ENCODE data around the gene EHBP1. TPM values are rescaled to one million over a fixed set of nuclear protein-coding genes. Genes with fewer than 3 reads are reported as not detected.
A peak's percentile ranks its signal among the peaks of the same experiment; 100 is the strongest.

EHBP1 gene
- polyA plus RNA-seq, 4 donors = 43.1 to 55.7 (median 49.7) TPM

GRCh38 chr2:62774555-62775366, 69.2 kb downstream of the EHBP1 start:
- DNase-seq (ENCODE audit: low read depth in 4 of 4, low spot score in 3 of 4) = peak in 2 of 4 donors; percentile 25 to 28

- DNase-seq (ENCODE audit: low read depth in 4 of 4, low spot score in 3 of 4) = no peak
Measured at GRCh38 chr2:62775367-62775668, 69.8 kb downstream of the EHBP1 start.

GRCh38 chr2:62783679-62784078, 78.2 kb downstream of the EHBP1 start:
- no peak for DNase-seq (ENCODE audit: low read depth in 4 of 4, low spot score in 3 of 4)

- no peak for DNase-seq (ENCODE audit: low read depth in 4 of 4, low spot score in 3 of 4)
Measured at GRCh38 chr2:62784341-62784740, 78.8 kb downstream of the EHBP1 start.

- DNase-seq (ENCODE audit: low read depth in 4 of 4, low spot score in 3 of 4) = no peak
Measured at GRCh38 chr2:62785216-62785615, 79.7 kb downstream of the EHBP1 start.

- DNase-seq (ENCODE audit: low read depth in 4 of 4, low spot score in 3 of 4) = no peak
Measured at GRCh38 chr2:62785810-62786597, 80.5 kb downstream of the EHBP1 start.

GRCh38 chr2:62787386-62787785, 81.9 kb downstream of the EHBP1 start:
- no peak for DNase-seq (ENCODE audit: low read depth in 4 of 4, low spot score in 3 of 4)

- DNase-seq (ENCODE audit: low read depth in 4 of 4, low spot score in 3 of 4) = no peak
Measured at GRCh38 chr2:62789518-62789917, 84.0 kb downstream of the EHBP1 start.

GRCh38 chr2:62789918-62790317, 84.4 kb downstream of the EHBP1 start:
- no peak for DNase-seq (ENCODE audit: low read depth in 4 of 4, low spot score in 3 of 4)

GRCh38 chr2:62792408-62792807, 86.9 kb downstream of the EHBP1 start:
- DNase-seq (ENCODE audit: low read depth in 4 of 4, low spot score in 3 of 4) = no peak

- no peak for DNase-seq (ENCODE audit: low read depth in 4 of 4, low spot score in 3 of 4)
Measured at GRCh38 chr2:62793213-62793612, 87.7 kb downstream of the EHBP1 start.

GRCh38 chr2:62794791-62795190, 89.3 kb downstream of the EHBP1 start:
- DNase-seq (ENCODE audit: low read depth in 4 of 4, low spot score in 3 of 4) = peak in 1 of 4 donors; percentile 33

GRCh38 chr2:62795341-62795740, 89.8 kb downstream of the EHBP1 start:
- no peak for DNase-seq (ENCODE audit: low read depth in 4 of 4, low spot score in 3 of 4)

GRCh38 chr2:62797107-62797506, 91.6 kb downstream of the EHBP1 start:
- DNase-seq (ENCODE audit: low read depth in 4 of 4, low spot score in 3 of 4) = no peak

- DNase-seq (ENCODE audit: low read depth in 4 of 4, low spot score in 3 of 4) = no peak
Measured at GRCh38 chr2:62800618-62801017, 95.1 kb downstream of the EHBP1 start.

- DNase-seq (ENCODE audit: low read depth in 4 of 4, low spot score in 3 of 4) = no peak
Measured at GRCh38 chr2:62801110-62801509, 95.6 kb downstream of the EHBP1 start.

- no peak for DNase-seq (ENCODE audit: low read depth in 4 of 4, low spot score in 3 of 4)
Measured at GRCh38 chr2:62801814-62802523, 96.5 kb downstream of the EHBP1 start.

GRCh38 chr2:62803961-62804360, 98.4 kb downstream of the EHBP1 start:
- DNase-seq (ENCODE audit: low read depth in 4 of 4, low spot score in 3 of 4) = no peak

- DNase-seq (ENCODE audit: low read depth in 4 of 4, low spot score in 3 of 4) = no peak
Measured at GRCh38 chr2:62806231-62806630, 100.7 kb downstream of the EHBP1 start.

- no peak for DNase-seq (ENCODE audit: low read depth in 4 of 4, low spot score in 3 of 4)
Measured at GRCh38 chr2:62808554-62808953, 103.0 kb downstream of the EHBP1 start.

- no peak for DNase-seq (ENCODE audit: low read depth in 4 of 4, low spot score in 3 of 4)
Measured at GRCh38 chr2:62811086-62811485, 105.6 kb downstream of the EHBP1 start.

Measured in right renal pelvis (tissue), 4 donors.